Measurements from ENCODE around the gene DGKH.
A peak's percentile ranks its signal among the peaks of the same experiment; 100 is the strongest.

The DGKH gene

DNA sequence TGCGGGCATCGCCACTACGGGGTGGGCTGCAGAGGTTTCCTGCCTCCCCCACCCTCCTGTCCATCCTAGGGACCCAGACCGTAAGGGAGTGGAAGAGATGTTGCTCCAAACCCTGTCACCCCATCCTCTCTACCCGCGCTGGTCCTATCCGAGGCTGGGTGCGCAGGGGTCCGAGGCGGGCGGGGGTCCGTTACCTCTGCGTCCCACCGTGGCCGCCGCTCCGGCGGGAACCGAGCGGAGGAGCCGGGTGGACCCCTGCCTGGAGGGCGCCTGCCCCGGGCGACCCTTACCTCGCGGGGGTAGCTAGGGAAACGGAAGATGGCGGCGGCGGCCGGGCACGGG, at the start of gene DGKH:
Gene DGKH (plus strand): TSS at position 307 of the 342 bp plus-strand sequence. CDS start 126 bp downstream, outside the sequence.
- H3K4me1 ChIP-seq (ENCODE audit: insufficient read depth, low read length, severe bottlenecking), result peaks cover 19% of the 10 kb centered on the region
- H3K27me3 ChIP-seq (ENCODE audit: insufficient read depth, low read length), result no peaks in the 10 kb centered on the region
- H3F3A ChIP-seq (ENCODE audit: insufficient read depth, low read length), result no peaks in the 10 kb centered on the region
- no peaks in the 10 kb centered on the region for H3K9me3 ChIP-seq (ENCODE audit: low read length)
- H3K4me3 ChIP-seq (ENCODE audit: low read depth, low read length, poor library complexity, severe bottlenecking), result peak within 1 kb of the TSS; percentile 77
- H2AFZ ChIP-seq (ENCODE audit: low read length), result no peak within 1 kb of the TSS
- no peaks in the 10 kb centered on the region for H3K79me2 ChIP-seq (ENCODE audit: insufficient read depth, low read length)
- H3K36me3 ChIP-seq (ENCODE audit: insufficient read depth, low read length), result no peaks in the 10 kb centered on the region
- no peak within 1 kb of the TSS for H3K27ac ChIP-seq (ENCODE audit: low read depth, low read length, poor library complexity, severe bottlenecking)
- H3K4me2 ChIP-seq (ENCODE audit: low read length), result peak within 1 kb of the TSS; percentile 97
- peak within 1 kb of the TSS; percentile 84 for H3K9ac ChIP-seq (ENCODE audit: low read length)
- H4K20me1 ChIP-seq (ENCODE audit: insufficient read depth, low read length), result no peaks in the 10 kb centered on the region
- H3K9me2 ChIP-seq (ENCODE audit: low read depth, low read length), result no peaks in the 10 kb centered on the region
- TF ChIP-seq CTCF (IDR thresholded peaks at IDR 0.05; ENCODE audit: low read length) (no peak), EZH2 (IDR thresholded peaks at IDR 0.05; ENCODE audit: borderline replicate concordance, low read length) (no peak)

- no peak overlapping the region for H2AFZ ChIP-seq (ENCODE audit: low read length)
- H4K20me1 ChIP-seq (ENCODE audit: insufficient read depth, low read length), result no peaks in the 10 kb centered on the region
- H3K9me2 ChIP-seq (ENCODE audit: low read depth, low read length), result no peaks in the 10 kb centered on the region
- H3K9me3 ChIP-seq (ENCODE audit: low read length), result no peaks in the 10 kb centered on the region
- H3K4me3 ChIP-seq (ENCODE audit: low read depth, low read length, poor library complexity, severe bottlenecking), result no peak overlapping the region
- no peaks in the 10 kb centered on the region for H3F3A ChIP-seq (ENCODE audit: insufficient read depth, low read length)
- no peak overlapping the region for H3K9ac ChIP-seq (ENCODE audit: low read length)
- H3K27ac ChIP-seq (ENCODE audit: low read depth, low read length, poor library complexity, severe bottlenecking), result no peak overlapping the region
- no peaks in the 10 kb centered on the region; the same call in 1 of the 2 replicates for H3K36me3 ChIP-seq (ENCODE audit: insufficient read depth, low read length)
- TF ChIP-seq CTCF (IDR thresholded peaks at IDR 0.05; ENCODE audit: low read length) (no peak), EZH2 (IDR thresholded peaks at IDR 0.05; ENCODE audit: borderline replicate concordance, low read length) (no peak)
- H3K4me1 ChIP-seq (ENCODE audit: insufficient read depth, low read length, severe bottlenecking), result no peaks in the 10 kb centered on the region
- no peaks in the 10 kb centered on the region for H3K27me3 ChIP-seq (ENCODE audit: insufficient read depth, low read length)
- no peak overlapping the region for H3K4me2 ChIP-seq (ENCODE audit: low read length)
- no peaks in the 10 kb centered on the region for H3K79me2 ChIP-seq (ENCODE audit: insufficient read depth, low read length)
Observed at GRCh38 chr13:42000846-42001245, 47.6 kb upstream of the DGKH start.

- Histone ChIP-seq H3K36me3 (ENCODE audit: insufficient read depth, low read length) (no peaks in the 10 kb centered on the region; the same call in 1 of the 2 replicates), H3K4me2 (ENCODE audit: low read length) (no peak overlapping the region), H2AFZ (ENCODE audit: low read length) (no peak overlapping the region), H3K27me3 (ENCODE audit: insufficient read depth, low read length) (no peaks in the 10 kb centered on the region), H3K9ac (ENCODE audit: low read length) (no peak overlapping the region), H3K4me3 (ENCODE audit: low read depth, low read length, poor library complexity, severe bottlenecking) (no peak overlapping the region), H3K27ac (ENCODE audit: low read depth, low read length, poor library complexity, severe bottlenecking) (no peak overlapping the region), H3F3A (ENCODE audit: insufficient read depth, low read length) (no peaks in the 10 kb centered on the region), H3K4me1 (ENCODE audit: insufficient read depth, low read length, severe bottlenecking) (no peaks in the 10 kb centered on the region), H3K79me2 (ENCODE audit: insufficient read depth, low read length) (no peaks in the 10 kb centered on the region), H4K20me1 (ENCODE audit: insufficient read depth, low read length) (no peaks in the 10 kb centered on the region), H3K9me2 (ENCODE audit: low read depth, low read length) (no peaks in the 10 kb centered on the region), H3K9me3 (ENCODE audit: low read length) (no peaks in the 10 kb centered on the region)
- TF ChIP-seq EZH2 (IDR thresholded peaks at IDR 0.05; ENCODE audit: borderline replicate concordance, low read length) (no peak), CTCF (IDR thresholded peaks at IDR 0.05; ENCODE audit: low read length) (no peak)
Observed at GRCh38 chr13:42001580-42001979, 46.9 kb upstream of the DGKH start.
